Activated CD4-positive, CD25-positive, alpha-beta regulatory T cell treated with anti-CD3 and anti-CD28 coated beads, Interleukin-2, amount 50 U/mL, for 16 hours (primary cell): Measurements from ENCODE around the gene CNOT6L.
A peak's percentile ranks its signal among the peaks of the same experiment; 100 is the strongest.
"Not testable (repeated sequence)": the region's sequence is repeated elsewhere in the genome, so short reads cannot be mapped to it uniquely, and the experiment has no call there.

ENCODE experiments used
- DNase-seq: peaks from one replicate; pipeline ENCODE4 v3.0.0-alpha.2; 2020; ENCODE audit warnings: low read depth, low spot score

The CNOT6L gene

DNA sequence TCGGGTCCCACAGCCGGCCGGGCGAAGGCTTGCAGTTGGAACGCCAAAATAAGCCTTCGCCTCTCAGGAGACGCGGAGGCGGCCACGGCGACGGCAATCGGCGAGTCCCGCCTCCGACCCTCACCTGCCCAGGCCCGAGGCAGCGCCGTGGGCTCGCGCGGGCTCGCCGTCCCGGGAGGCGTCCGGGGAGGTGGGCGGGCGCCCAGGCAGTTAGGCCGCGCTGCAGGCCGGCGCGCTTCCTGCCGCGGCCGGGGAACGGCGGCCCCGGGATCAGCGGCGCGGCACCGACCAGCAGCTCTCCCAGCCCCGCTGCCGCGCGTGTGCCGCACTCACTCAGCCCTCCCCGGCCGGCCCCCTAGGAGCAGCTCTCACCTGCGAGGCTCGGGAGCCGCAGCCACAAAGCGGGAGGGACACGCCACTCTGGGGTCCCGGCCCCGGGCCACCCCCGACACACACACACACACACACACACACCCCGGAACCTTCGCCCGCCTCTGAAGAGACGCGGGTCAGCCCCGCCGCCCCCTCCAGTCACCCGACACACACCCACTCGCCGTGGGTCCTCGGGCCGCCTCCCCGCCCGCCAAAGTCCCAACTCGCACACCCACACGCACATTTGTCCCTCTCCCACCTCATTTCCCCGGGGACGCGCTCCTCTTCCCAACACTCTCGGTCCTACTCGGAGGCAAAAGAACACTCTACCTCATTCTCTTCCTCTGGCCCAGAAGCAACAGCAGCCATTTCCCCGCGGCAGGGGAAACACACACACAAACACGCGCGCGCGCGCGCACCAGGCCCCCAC, at the start of gene CNOT6L:
TSS of gene CNOT6L (minus strand) at position 767 of the 802 bp plus-strand sequence. CDS start at position 707, 60 bp downstream.
- DNase-seq, result peak; percentile 72

DNA sequence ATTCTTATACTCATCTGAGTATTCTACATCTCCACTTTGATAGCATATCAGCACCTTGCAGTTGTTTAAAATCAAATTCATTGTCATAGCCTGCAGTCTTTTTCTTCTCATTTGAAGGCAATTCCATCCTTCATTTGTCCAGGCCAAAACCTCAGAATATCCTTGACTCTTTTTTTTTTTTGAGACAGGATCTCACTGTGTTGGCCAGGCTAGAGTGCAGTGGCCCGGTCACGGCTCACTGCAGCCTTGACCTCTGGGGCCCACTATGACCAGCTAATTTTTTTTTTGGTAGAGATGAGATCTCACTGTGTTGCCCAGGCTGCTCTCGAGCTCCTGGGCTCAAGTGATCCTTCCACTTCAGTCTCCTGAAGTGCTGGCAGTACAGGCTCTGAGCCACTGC, 46.1 kb upstream of the CNOT6L start:
- DNase-seq, result no peak

DNA sequence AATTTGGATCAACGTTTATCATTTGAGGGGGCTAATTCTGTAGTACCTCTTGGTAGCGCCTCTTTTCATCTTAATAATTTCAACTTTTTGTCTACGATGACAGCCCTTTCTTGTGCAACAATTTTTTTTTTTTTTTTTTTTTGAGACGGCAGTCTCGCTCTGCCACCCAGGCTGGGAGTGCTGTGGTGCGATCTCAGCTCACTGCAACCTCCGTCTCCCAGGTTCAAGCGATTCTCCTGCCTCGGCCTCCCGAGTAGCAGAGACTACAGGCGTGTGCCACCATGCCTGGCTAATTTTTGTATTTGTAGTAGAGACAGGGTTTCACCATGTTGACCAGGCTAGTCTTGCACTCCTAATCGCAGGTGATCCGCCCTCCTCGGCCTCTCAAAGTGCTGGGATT, 44.2 kb upstream of the CNOT6L start:
- DNase-seq, result not testable (repeated sequence)

DNA sequence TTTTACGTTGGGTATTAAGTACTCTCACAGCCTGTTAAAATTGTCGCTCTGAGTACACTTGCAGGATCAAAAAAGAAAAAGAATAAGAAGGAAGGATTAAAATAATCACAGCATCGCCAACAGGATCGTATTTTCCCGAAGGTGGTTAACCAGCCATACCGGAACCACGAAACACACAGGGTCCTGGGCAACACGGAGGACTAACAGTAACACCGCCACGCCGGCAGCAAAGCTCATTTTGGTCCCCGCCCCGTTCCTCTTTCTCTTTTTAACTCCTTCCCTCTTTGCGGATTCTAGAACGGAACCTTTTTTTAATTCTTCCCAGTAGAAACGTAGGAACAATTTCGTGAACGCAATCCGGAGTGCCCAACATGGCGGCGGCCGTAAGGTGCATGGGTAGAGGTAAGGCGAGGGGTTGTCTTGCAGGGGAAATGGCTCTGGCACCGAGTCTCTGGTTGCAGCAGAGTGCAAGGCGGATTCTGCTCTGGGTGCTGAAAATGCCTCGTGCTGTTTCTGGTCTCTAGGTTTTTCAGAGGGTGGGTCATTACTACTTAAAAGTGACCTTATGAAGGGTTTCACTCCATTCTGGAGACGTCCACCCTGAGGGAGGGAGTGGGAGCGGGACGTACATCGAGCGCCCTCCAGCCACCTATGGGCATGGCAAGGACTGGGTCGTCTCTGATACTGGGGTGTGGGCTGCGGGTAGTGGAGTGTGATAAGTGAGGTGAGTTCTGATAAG, 43.5 kb upstream of the CNOT6L start, which contains the start of gene MRPL1:
TSS of gene MRPL1 (plus strand) at position 353 of the 739 bp plus-strand sequence. CDS start at position 372, 19 bp downstream.
- DNase-seq, result peak; percentile 75

DNA sequence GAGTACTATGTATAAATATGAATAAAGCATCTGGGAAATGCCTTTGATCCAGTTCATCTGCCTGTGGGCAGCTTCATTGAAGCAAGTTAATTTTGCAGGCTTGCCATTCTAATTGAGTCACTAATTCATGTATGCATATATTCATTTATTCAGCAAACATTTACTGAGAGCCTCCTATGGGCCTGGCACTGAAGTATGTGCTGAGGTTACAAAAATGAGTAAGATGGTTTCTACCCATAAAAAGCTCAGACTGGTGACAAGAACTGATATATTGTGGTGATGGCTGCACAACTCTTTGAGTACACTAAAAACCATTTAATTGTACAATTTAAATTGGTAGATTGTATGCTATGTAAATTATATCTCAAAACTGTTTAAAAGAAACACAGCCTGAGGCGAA, 42.3 kb upstream of the CNOT6L start:
- no peak for DNase-seq

DNA sequence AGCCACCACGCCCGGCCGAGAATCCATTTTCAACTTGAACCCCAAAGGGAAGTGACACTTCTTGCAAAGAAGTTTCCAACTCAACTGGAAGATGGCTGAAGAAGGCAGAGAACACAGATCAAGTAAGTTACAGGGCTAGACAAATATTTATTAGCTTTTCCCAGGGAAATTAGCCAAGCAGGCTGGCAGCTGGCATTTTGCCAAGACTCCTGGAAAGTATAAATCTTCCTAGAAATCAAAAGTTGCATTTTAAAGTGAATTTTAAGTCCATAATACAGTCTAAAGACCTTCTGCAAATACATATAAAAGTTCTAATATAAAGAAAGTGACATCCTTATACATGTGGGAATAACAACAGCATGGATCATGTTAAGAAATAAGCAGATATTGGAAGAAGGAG, 40.1 kb upstream of the CNOT6L start:
- DNase-seq, result no peak

DNA sequence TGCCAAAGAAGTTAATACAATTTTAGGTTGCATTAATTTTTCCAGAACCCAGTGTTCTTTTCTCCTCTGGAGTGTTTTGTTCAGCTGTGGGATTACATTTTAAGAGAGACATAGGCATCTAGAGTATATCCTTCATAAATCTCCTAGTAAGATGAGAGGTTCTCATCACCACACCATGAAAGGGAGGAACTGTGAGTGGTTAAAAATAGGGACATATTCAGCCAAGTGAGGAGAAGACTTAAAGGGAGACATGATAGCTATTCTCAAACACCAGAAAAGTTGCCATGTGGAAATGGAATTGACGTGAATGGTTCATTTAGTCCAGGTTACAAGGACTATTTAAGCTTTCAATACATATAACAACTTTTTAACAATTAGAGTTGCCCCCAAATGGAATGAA, 37.0 kb upstream of the CNOT6L start:
- DNase-seq, result no peak

DNA sequence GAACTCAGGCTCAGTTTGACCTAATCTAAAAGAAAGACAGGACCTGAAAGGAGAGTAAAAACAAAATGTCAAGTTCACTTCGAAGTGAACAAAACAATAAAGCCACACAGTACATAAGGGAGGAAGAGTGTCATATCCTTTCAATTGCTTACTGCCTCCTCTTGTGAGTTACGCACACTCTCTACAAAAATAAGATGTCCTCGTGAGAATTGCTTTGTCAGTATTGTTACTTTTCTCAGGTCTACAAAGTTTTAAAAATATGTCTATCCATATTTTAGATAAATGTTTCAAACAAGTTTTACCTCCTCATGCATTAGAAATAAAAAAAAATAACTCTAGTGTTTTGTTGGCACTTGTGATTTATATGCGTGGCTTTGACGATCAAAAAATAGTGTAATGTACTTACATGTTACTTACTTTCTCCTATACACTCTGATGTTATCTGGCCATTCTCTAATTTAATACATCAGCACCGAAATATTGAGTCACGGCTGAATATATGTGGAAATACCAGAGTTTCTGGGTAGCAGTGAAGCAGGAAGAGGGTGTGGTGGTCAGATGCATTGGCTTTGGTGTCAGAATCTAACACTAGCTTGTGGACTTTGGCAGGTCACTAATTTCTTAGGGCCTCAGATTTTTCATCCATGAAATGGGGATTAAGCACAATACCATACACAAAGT, 35.4 kb upstream of the CNOT6L start:
- no peak for DNase-seq

DNA sequence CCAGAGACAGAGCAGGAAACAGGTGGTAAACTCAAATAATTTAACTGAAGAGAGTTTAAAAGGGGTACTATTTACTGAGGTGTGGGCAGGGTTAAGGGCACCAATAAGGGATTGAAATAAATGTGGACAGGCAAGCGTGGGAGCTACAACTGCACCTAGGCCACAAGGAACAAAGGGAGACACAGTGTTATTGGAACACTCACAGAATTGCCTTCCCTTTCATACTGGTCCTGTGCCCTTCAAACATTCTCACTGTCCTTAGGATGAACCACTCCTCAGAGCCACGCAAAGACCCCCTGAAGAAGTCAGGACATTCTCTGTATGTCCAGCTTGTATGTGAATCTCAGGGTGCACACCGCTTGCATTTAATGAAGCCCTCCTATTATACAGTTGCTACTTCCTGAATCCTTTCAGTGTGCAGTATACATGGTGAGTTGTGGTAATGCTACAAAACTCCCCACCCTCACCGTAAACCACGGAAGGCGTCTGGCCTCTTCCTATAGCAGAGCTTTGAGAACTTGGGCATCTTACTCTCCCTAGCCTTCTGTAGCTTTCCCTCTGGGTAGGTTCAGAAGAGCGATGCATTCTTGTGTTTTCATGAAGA, 33.8 kb upstream of the CNOT6L start:
- peak; percentile 34 for DNase-seq

DNA sequence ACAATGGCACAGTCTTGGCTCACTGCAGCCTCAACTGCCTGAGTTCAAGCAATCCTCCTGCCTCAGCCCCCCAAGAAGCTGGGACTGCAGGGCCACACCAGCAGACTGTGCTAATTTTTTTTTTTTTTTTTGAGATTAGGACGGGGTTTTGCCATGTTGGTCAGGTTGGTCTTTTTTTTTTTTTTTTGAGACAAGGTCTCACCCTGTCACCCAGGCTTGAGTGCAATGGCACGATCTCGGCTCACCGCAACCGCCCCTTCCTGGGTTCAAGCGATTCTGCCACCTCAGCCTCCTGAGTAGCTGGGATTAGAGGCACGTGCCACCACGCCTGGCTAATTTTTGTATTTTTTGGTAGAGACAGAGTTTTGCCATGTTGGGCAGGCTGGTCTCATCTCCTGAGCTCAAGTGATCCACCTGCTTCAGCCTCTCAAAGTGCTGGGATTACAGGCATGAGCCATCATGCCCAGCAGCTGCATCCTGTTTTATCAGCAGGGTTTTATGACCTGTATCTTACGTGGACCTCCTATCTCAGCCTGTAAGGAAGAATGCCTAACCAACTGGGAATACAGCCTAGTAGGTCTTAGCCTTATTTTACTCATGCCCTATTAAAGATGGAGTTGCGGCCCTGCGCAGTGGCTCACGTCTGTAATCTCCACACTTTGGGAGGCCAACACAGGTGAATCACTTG, 30.3 kb upstream of the CNOT6L start:
- no peak for DNase-seq

DNA sequence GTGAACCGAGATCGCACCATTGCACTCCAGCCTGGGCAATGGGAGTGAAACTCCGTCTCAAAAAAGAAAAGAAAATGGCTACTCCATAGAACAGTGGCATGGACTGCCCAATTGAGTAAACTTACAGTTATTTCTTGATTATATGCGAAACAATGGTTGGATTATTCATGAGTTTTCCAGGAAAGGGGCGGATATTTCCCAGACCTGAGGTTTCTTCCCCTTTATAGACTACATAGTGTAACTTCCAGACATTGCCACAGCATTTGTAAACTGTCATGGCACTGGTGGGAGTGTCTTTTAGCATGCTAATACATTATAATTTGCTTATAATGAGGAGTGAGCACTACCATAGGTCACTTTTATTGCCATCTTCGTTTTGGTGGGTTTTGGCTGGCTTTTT, 29.3 kb upstream of the CNOT6L start:
- DNase-seq, result no peak

DNA sequence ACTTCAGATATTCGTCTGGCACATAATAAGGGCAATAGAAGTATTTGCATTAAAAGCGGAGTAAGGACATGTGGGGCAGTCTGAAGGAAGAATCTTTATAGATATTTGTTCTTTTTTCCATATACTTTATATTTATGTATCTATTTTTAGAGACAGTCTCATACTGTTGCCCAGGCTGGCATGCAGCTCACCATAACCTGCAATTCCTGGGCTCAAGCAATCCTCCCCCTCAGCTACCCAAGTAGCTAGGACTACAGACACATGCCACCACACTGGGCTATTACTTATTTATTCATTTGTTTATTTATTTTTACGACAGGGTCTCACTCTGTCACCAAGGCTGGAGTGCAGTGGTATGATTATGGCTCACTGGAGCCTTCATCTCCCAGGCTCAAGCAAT, 26.8 kb upstream of the CNOT6L start:
- no peak for DNase-seq

DNA sequence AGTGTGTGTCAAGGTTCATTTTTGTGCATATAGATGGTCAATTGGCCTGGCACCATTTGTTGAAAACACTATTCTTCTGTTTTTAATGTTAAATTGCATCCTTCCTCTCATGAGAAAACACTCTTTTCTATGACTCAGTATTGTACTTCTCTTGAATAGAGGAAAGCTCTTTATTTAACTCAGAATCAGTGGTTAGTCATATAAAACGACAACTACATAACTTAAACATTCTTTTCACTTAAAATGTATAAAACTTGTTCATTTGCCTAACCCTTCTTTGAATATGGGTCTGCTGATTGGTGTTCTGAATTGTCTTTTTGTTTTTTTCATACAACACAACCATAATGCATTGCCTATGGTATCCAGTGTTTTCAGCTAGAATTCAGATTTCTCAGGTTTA, 26.2 kb upstream of the CNOT6L start:
- DNase-seq, result no peak

DNA sequence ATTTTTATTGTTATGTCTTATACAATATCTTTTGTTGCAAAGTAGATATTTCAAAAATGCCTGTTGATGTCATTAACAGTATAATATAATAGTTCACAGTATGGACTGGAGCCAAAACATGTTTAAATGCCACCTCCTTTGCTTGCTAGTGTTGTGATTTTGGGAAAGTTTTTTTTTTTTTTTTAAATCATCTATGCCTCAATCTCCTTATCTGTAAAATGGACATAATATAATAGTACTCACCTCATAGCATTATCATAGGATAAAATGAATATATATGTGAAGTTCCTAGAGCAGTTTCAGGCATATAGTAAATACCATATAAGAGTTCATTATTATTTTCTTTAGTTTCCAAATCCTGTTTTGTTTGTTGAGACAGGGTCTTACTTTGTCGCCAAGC, 25.2 kb upstream of the CNOT6L start:
- DNase-seq, result no peak

DNA sequence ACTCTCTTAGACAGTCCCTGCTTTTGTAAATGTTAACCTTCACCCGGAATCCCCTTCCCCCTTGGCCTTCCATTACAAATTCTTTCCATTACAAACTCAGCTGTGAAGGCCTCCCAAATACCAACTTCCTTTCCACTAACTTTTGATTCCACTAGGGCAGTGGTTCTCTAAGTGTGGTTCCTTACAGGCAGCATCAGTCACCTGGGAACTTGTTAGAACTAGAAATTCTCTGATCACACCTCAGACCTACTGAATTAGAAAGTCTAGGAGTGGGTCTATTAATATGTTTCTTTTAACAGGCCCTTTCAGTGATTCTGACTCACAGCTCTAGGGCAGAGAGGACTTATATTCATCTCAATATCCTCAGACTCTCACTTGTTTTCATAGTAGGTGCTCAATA, 24.5 kb upstream of the CNOT6L start:
- DNase-seq, result no peak

DNA sequence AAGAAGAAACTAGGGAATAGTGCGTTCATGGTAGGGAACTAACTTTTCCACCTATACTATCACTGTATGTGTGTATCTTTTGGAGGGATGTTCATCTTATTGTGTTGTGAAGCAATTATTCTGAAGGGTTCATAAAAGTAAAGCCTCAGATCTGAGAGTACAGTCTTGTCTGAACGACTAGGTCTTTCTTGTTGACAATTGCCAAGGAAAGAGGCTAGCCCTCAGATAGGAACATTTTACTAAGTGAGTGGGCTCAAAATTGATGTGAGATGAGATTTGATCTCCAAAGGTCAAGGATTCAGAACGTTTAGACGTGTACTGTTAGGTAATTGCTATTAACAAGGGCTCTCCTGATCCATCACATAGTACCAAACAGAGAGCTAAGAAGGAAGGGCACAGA, 15.2 kb upstream of the CNOT6L start:
- DNase-seq, result no peak

DNA sequence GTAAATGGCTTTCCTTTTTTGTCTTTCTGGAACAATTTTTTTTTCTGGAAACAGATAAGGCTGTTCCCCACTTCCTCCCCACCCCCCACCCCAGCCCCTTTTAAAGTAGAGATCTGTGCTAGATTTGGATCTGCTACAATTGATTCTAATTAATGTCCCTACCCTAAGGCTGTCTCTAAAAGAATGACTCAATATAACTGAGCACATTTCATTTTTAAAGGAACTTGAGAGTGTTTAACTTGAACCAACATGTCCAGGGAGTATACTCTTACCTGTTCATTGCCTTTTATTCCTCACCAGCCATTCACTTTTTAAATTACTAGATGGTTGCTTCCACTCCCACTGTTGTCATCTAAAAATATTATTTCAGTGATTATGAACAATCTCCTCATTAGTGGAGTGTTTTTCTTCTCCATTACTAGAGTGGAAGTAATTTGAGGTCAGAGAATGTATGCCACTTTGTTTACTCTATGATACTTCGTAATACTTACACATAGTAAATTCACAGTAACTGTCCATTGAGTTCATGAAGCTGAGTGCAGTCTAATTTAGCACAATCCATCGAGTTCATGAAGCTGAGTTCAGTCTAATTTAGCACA, 14.1 kb upstream of the CNOT6L start:
- DNase-seq, result no peak

DNA sequence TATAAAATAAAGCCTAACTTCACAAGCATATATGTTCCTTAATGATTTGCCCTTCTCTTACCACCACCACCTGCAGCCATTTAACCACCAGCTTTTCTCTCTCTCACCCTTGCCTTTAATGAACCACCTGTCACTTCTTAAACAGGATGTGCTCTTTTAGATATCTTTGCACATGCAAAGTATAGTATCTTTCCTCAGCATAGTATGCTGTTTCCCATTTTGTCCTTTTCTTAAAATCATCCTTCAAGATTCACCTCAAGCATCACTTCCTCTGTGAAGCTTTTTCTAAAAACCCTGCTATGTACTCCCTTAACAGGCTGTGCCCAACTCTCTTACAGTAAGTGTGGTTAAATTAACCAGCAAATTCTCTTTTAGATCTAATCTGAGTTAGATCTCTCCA, 8.2 kb upstream of the CNOT6L start:
- DNase-seq, result no peak

DNA sequence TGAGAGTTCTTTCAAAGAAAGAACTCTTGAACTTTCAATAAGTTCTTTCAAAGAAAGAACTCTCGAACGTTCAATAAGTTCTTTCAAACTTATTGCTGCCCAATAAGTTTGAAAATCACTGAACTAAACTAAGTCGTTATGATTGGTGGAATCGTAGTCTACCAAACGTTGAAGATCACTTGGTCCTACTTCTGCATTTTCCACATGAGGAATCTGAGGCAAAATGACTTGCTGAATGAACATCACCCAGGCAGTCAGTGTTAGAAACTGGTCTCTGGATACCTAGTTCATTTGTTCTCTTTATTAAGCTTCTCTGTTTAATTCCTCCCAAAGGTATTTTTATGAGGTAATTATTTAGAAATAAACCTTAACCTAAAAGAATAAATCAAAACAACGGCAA, 7.1 kb upstream of the CNOT6L start:
- DNase-seq, result no peak

DNA sequence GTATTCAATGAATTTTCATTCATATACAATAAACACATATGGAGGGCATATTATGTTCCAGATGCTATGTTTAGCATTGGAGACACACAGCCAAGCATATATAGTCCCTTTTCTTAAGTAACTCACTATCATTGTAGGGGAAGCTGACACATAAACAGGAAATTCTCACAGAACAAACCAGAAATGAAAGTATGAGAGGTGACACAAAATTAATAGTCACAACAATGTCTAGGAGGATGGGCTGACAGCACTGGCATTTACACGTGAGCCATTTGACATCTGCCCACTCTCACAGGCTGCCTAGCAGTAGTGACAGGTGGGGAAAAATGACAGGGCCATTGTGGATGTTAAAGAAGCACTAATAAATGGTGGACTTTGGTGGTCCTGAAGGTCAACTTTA, 2.6 kb upstream of the CNOT6L start:
- DNase-seq, result no peak
